HG03457 (cell line): ENCODE measurements around the gene CCDC124.
"Not testable (repeated sequence)": the region's sequence is repeated elsewhere in the genome, so short reads cannot be mapped to it uniquely, and the experiment has no call there.

ENCODE experiments used
- ATAC-seq: cut with Tn5 transposase; IDR thresholded peaks from one replicate; pipeline ENCODE4 v1.9.1; 2021; ENCODE audit warnings: moderate number of reproducible peaks; ENCODE audit not compliant: unreplicated experiment

The CCDC124 gene

GRCh38 chr19:17977488-17977887 lies 44.7 kb downstream of the CCDC124 start:
- ATAC-seq = no peak

GRCh38 chr19:17981611-17982010 lies 48.8 kb downstream of the CCDC124 start:
- ATAC-seq = no peak

GRCh38 chr19:17982430-17982829 lies 49.6 kb downstream of the CCDC124 start:
- ATAC-seq = no peak

GRCh38 chr19:17985037-17985818 lies 52.4 kb downstream of the CCDC124 start:
- no peak for ATAC-seq

- not testable (repeated sequence) for ATAC-seq
Measured at GRCh38 chr19:17986569-17986968, 53.8 kb downstream of the CCDC124 start.

GRCh38 chr19:17988161-17988560 lies 55.3 kb downstream of the CCDC124 start:
- ATAC-seq = no peak

- ATAC-seq = no peak
Measured at GRCh38 chr19:17989425-17990094, 56.7 kb downstream of the CCDC124 start.

- ATAC-seq = no peak
Measured at GRCh38 chr19:17993076-17993813, 60.4 kb downstream of the CCDC124 start.
